AG10803 (cell line): ENCODE data around the gene ABCA7.

Source experiments
- DNase-seq: peaks from one replicate; pipeline ENCODE4 v3.0.0; 2010; ENCODE audit warnings: low read depth
- H3K4me3 ChIP-seq: 2 replicates; pipeline ENCODE4 v1.5.1; 2011; ENCODE audit warnings: mild to moderate bottlenecking, low read length, control low read depth
- TF ChIP-seq, protein P1 (sequence below): conservative IDR thresholded peaks from 2 replicates; pipeline ENCODE4 v1.5.1; 2011; ENCODE audit warnings: mild to moderate bottlenecking, low read length, control low read depth, inconsistent platforms

ABCA7 gene

DNA sequence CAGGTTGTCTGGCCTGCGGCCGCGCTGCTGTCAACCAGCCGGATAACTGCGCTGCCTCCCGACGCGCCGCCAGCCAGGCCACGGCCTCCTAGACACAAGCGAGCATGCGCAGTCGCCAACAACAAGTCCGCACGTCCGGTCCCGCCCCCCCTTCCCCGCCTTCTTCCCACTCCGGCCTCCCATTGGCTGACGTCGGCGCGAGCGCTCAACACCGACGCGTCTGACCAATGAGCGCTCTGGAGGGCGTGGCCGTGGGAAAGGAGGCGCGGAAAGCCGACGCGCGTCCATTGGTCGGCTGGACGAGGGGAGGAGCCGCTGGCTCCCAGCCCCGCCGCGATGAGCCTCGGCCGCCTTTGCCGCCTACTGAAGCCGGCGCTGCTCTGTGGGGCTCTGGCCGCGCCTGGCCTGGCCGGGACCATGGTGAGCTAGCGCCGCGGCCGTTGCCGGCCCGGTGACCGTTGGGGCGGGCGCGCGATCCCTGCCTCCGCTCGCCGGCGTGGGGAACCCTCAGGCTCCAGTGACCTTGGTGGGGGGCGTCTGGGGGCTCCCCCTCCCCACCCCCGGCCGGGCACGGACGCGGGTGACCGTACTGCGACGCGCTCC is 63.9 kb downstream of the ABCA7 start, which contains the start of gene GPX4:
Gene GPX4 (plus strand): TSS at position 287 of the 603 bp plus-strand sequence. CDS start 50 bp downstream, at position 337.
- H3K4me3 ChIP-seq = peak within 1 kb of the TSS; percentile 77
- DNase-seq = peak; percentile 99
- TF ChIP-seq, protein P1, sequence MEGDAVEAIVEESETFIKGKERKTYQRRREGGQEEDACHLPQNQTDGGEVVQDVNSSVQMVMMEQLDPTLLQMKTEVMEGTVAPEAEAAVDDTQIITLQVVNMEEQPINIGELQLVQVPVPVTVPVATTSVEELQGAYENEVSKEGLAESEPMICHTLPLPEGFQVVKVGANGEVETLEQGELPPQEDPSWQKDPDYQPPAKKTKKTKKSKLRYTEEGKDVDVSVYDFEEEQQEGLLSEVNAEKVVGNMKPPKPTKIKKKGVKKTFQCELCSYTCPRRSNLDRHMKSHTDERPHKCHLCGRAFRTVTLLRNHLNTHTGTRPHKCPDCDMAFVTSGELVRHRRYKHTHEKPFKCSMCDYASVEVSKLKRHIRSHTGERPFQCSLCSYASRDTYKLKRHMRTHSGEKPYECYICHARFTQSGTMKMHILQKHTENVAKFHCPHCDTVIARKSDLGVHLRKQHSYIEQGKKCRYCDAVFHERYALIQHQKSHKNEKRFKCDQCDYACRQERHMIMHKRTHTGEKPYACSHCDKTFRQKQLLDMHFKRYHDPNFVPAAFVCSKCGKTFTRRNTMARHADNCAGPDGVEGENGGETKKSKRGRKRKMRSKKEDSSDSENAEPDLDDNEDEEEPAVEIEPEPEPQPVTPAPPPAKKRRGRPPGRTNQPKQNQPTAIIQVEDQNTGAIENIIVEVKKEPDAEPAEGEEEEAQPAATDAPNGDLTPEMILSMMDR = no peak

DNA sequence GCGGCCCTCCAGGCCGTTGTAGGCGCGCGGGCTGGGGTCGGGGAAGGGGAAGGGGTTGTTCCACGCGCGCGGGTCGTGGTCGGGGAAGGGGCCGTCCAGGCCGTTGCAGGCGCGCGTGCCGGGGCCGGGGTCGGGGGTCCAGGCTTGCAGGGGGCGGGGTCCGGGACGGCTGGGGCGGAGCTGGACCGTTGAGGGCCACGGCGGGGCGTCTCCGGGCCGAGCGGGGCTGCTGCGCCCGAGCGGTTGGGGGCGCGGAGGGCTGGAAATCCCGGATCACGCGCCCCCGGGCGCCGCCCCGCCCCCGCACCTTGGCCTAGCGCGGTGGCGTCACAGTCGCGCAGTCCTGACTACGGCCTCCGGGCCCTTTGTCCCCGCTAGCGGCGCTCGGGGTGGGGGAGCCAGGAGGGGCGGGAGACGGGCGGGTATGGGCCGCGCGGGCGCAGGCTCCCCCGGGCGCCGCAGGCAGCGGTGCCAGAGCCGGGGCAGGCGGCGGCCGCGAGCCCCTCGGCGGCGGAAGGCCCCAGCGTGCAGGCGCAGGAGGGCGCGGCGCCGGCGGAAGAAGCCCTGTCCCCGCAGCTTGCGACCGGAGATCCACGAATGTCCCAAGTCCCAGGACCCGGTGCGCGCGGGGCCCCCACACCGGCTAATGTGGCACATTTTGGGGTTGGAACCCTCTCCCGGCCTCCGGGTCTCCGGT is 64.6 kb downstream of the ABCA7 start:
- H3K4me3 ChIP-seq = peak overlapping the region; percentile 77
- TF ChIP-seq, protein P1 = no peak
- peak; percentile 59 for DNase-seq

DNA sequence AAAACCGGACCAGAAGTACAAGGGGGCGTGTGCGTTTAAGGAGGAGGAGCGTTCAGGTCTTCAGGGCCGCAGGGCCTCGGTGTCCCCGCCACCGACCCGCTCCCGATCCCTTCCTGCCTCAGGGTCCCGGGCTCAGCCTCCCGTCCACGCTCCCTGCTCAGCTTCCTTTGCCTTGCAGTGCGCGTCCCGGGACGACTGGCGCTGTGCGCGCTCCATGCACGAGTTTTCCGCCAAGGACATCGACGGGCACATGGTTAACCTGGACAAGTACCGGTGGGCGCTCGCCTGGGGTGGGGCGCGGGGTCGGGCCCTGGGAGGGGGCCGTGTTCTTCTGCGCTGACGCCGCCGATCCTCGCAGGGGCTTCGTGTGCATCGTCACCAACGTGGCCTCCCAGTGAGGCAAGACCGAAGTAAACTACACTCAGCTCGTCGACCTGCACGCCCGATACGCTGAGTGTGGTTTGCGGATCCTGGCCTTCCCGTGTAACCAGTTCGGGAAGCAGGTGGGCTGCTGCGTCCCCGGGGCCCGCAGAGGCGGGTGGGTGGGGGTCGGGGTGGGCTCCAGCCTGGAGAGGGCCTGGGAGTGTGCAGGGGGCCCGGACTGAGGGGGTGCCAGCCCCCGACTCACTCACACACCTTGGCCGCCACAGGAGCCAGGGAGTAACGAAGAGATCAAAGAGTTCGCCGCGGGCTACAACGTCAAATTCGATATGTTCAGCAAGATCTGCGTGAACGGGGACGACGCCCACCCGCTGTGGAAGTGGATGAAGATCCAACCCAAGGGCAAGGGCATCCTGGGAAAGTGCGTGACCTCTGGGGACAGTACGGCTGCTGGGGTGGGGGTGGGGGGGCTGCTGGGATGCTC is 65.3 kb downstream of the ABCA7 start:
- TF ChIP-seq, protein P1 = no peak
- peak; percentile 46 for DNase-seq
- H3K4me3 ChIP-seq = peak overlapping the region; percentile 77

DNA sequence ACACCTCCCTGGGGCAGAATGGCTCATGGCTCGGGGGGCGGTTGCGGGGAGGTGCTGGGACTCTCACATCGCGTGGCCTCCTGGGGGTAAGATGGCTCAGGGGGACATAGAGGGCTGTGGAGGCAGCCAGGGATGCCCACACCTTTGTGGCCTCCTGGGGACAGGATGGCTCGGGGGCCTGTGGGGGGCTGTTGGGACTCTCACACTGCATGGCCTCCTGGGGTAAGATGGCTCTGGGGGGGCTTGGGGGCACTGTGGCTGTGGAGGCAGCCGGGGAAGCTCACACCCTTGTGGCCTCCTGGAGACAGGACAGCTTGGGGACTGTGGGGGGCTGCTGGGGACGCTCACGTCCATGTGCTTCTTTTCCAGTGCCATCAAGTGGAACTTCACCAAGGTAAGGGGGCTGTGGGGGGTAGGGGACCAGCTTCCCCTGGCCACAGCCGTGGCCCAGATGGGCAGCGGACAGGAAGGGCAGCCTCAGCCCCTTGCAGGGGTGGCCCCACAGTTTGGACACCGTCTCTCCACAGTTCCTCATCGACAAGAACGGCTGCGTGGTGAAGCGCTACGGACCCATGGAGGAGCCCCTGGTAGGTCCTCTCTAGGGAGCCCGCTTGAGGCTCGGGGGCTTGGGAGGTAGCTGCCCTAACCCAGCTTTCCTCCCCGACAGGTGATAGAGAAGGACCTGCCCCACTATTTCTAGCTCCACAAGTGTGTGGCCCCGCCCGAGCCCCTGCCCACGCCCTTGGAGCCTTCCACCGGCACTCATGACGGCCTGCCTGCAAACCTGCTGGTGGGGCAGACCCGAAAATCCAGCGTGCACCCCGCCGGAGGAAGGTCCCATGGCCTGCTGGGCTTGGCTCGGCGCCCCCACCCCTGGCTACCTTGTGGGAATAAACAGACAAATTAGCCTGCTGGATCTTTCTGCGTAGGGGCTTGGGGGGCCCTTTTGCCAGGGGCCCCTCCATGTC is 66.2 kb downstream of the ABCA7 start:
- H3K4me3 ChIP-seq = peak overlapping the region; percentile 77
- TF ChIP-seq, protein P1 = 0 out of 2 replicates have a peak, but pooled peaks have one; percentile 11
- DNase-seq = peak; percentile 24

DNA sequence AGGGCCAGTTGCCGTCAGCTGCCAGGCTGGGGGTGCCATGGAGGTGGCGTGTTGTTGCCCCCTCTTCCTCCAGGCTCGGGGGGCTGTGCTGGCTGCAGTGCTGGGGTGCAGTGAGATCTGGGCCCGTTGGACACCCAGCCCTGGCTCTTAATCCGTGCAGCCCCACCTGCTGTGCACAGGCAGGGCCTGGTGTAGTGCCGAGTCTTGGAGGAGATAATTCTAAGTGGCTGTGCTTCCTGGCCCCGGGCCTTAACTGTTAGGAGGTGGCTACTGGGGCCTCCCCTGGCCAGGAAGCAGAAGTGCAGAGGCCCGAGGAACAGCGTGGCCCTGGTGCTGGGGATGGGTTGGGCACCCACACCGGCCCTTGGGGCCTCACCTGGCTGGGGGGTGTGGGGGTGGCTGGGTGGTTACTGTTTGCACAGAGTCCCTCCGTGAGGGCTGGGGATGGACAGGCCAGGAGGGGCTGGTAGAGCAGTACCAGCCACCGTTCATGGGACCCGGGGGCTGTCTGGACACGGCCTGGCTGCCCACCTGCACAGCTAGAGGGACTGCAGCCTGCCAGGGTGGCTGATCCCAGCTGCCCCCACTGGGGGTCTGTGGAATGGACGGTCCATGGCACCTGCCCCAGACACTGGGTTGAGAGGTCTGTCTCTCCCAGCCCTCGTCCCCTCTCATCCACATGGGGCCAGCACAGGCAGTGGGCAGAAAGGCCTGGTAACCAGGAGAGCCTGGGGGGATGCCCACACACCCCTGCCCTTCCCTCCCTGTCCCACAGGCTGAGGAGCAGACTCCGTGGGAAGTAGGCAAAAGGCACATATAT is 67.1 kb downstream of the ABCA7 start:
- peak; percentile 74 for DNase-seq
- no peak overlapping the region for H3K4me3 ChIP-seq
- TF ChIP-seq, protein P1 = peak; percentile 25
